ENCODE data around the gene FOXC2.

Gene FOXC2

DNA sequence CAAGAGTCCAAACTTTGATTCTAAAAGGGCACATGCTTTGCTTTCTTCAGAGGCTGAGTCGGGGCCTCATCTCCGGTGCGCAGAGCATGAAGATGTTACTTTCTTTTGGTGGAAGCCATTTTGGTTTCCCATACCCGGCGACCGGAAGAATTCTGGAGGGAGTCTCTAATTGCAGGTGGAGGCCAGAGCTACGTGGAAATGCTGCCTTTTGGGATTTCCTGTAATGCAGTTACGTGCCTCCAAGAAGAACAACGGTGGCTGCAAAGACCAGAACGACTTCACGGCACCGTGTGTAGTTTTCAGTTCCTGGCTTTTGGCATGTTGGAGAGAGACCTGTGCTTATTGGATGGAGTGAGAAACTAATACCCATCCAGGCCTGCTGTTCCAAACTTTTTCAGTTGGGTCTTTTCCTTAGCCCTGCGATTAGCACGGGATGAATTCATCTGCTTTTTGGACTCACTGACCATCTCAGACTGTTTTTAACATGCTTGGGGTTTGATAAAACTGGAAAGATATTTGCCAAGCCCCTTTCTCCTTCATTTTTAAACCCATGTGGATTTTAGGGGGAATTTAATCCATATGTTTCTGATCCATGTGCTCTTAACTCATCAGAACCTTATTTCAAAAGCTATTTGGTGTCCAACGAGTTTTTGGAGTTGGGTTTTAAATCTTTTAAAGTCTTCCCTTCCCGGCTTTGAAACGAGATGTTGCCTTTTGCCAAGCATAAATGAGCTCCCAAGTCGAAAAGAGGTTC, 30.7 kb downstream of the FOXC2 start:
- Histone ChIP-seq H3K4me3 (ENCODE audit: low read length) (no peak overlapping the region), H3K36me3 (replicated peaks; ENCODE audit: low read depth, low read length) (no peaks in the 10 kb centered on the region), H3K27me3 (ENCODE audit: low read depth, low read length) (peaks cover 38% of the 10 kb centered on the region), H3K4me1 (ENCODE audit: low read length) (no peaks in the 10 kb centered on the region), H3K4me2 (ENCODE audit: low read length) (no peak overlapping the region), H3K9ac (ENCODE audit: low read length) (no peak overlapping the region), H3K79me2 (ENCODE audit: low read length) (no peaks in the 10 kb centered on the region), H2AFZ (ENCODE audit: low read depth, low read length) (no peak overlapping the region), H3K9me3 (ENCODE audit: insufficient read depth, low read length) (no peaks in the 10 kb centered on the region), H3K27ac (ENCODE audit: low read length) (no peak overlapping the region), H4K20me1 (ENCODE audit: insufficient read depth, low read length) (no peaks in the 10 kb centered on the region)
- TF ChIP-seq, protein P1, sequence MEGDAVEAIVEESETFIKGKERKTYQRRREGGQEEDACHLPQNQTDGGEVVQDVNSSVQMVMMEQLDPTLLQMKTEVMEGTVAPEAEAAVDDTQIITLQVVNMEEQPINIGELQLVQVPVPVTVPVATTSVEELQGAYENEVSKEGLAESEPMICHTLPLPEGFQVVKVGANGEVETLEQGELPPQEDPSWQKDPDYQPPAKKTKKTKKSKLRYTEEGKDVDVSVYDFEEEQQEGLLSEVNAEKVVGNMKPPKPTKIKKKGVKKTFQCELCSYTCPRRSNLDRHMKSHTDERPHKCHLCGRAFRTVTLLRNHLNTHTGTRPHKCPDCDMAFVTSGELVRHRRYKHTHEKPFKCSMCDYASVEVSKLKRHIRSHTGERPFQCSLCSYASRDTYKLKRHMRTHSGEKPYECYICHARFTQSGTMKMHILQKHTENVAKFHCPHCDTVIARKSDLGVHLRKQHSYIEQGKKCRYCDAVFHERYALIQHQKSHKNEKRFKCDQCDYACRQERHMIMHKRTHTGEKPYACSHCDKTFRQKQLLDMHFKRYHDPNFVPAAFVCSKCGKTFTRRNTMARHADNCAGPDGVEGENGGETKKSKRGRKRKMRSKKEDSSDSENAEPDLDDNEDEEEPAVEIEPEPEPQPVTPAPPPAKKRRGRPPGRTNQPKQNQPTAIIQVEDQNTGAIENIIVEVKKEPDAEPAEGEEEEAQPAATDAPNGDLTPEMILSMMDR (IDR thresholded peaks at IDR 0.05; ENCODE audit: low read depth, low read length), result no peak
- TF ChIP-seq EZH2phosphoT487 (IDR thresholded peaks at IDR 0.05; ENCODE audit: low read depth), result no peak

DNA sequence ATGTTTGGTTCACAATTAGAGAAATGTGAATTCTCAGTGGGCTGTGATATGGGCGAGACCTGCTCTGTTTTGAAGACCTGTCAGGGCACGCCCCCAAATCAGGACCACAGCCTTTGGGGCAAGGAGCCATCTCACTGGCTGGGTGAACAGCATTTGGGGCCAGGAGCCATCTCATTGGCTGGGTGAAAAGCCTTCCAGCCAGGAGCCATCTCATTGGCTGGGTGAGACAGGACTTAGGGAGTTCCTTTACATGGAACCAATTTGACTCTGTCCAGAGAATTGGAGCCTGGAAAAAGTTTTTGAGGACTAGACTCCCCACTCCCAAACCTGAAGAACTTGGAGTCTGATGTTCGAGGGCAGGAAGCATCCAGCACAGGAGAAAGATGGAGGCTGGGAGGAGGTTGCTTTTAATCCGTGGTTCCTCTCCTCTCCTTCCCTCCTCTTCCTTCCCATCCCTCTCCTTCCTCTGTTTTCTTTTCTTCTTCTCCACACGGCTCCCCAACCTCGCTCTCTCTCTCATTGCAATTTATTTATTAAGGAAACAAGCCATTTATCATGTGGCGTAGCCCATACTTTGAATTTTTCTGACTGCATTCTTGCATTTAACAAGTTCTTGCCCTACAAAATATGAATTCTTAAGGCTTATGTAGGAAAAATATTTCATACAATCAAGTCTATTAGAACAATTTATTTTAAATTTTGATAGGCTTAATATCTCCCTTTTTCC, 31.4 kb downstream of the FOXC2 start:
- H3K27me3 ChIP-seq (ENCODE audit: low read depth, low read length), result peaks cover 34% of the 10 kb centered on the region
- no peak overlapping the region for H3K27ac ChIP-seq (ENCODE audit: low read length)
- H3K9ac ChIP-seq (ENCODE audit: low read length), result no peak overlapping the region
- no peaks in the 10 kb centered on the region for H3K9me3 ChIP-seq (ENCODE audit: insufficient read depth, low read length)
- no peak overlapping the region for H3K4me2 ChIP-seq (ENCODE audit: low read length)
- no peak overlapping the region for H3K4me3 ChIP-seq (ENCODE audit: low read length)
- H3K36me3 ChIP-seq (replicated peaks; ENCODE audit: low read depth, low read length), result no peaks in the 10 kb centered on the region
- no peak overlapping the region for H2AFZ ChIP-seq (ENCODE audit: low read depth, low read length)
- H3K79me2 ChIP-seq (ENCODE audit: low read length), result no peaks in the 10 kb centered on the region
- H3K4me1 ChIP-seq (ENCODE audit: low read length), result no peaks in the 10 kb centered on the region
- no peaks in the 10 kb centered on the region for H4K20me1 ChIP-seq (ENCODE audit: insufficient read depth, low read length)
- TF ChIP-seq, protein P1 (IDR thresholded peaks at IDR 0.05; ENCODE audit: low read depth, low read length), result no peak
- no peak for TF ChIP-seq EZH2phosphoT487 (IDR thresholded peaks at IDR 0.05; ENCODE audit: low read depth)

DNA sequence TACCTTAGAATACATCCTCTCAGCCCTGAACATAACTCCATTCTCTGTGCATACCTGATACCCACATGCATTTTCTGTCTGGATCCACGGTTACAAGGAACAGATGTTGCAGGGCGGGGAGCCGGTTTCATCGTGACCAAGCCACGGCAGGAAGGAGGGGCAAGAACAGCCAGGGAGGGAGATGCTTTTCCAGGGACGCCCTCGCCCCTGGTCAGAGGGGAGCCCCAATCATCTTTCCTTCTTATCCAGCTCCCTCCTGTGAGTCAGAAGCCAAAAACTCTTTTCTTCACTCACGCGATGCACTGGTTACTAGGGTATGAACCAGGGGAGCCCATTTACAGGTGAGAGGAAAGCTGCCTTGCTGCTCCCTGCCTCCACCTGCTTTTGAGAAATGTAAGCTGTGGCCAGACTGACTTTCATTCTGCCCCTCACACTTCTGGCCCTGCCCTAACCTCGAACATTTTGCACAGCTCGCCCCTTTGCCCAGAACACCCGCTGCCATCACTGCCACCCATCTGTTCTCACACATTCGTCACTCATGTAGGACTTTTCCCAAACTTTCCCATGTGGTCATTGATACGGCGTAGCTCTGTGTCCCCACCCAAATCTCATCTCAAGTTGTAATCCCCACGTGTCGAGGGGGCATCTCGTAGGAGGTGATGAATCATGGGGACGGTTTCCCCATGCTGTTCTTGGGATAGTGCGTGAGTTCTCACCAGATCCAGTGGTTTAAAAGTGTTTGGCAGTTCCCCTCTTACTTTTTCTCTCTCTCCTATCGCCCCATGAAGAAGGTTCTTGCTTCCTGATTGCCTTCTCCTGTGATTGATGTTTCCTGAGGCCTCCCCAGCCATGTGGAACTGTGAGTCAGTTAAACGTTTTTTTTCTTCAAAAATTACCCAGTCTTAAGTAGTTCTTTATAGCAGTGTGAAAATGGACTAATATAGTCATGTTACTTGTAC, 32.3 kb downstream of the FOXC2 start:
- H3K36me3 ChIP-seq (replicated peaks; ENCODE audit: low read depth, low read length), result no peaks in the 10 kb centered on the region
- H3K4me1 ChIP-seq (ENCODE audit: low read length), result no peaks in the 10 kb centered on the region
- H3K79me2 ChIP-seq (ENCODE audit: low read length), result no peaks in the 10 kb centered on the region
- no peak overlapping the region for H3K4me2 ChIP-seq (ENCODE audit: low read length)
- no peak overlapping the region for H3K9ac ChIP-seq (ENCODE audit: low read length)
- no peaks in the 10 kb centered on the region for H4K20me1 ChIP-seq (ENCODE audit: insufficient read depth, low read length)
- no peaks in the 10 kb centered on the region for H3K9me3 ChIP-seq (ENCODE audit: insufficient read depth, low read length)
- no peak overlapping the region for H3K4me3 ChIP-seq (ENCODE audit: low read length)
- no peak overlapping the region for H2AFZ ChIP-seq (ENCODE audit: low read depth, low read length)
- H3K27ac ChIP-seq (ENCODE audit: low read length), result no peak overlapping the region
- H3K27me3 ChIP-seq (ENCODE audit: low read depth, low read length), result peaks cover 26% of the 10 kb centered on the region
- TF ChIP-seq EZH2phosphoT487 (IDR thresholded peaks at IDR 0.05; ENCODE audit: low read depth), result no peak
- TF ChIP-seq, protein P1 (IDR thresholded peaks at IDR 0.05; ENCODE audit: low read depth, low read length), result no peak

Data from OCI-LY3 (cell line).